ENCODE measurements around the gene MYO15B. TPM values are rescaled to one million over a fixed set of nuclear protein-coding genes. Genes with fewer than 3 reads are reported as not detected.

Gene MYO15B
- total and polyA plus RNA-seq, 2 of the 13 experiments (the other 11 are each of a cell fraction or from before 2014, with no cell fraction given): 2.8 to 8.1 TPM

DNA sequence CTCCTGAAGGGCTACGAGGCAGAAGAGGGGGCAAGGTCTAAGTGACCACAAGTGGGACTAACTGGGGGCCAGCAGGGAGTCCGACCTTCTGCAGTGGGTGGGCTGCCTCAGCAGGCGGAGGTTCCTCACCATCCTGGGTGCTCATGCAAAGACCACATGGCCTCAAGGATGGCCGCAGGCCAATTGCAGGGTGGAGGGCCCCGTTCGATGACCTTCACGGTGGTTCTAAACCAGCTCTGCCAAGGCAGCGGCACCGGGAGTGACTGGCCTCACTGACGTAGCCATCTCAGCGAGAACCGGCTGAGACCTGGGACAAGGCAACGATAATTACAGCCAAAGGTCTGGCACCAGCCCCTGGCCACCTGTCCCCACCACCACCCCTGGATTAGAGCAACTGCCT is 51.3 kb downstream of the MYO15B start:
- Histone ChIP-seq H4K20me1 (ENCODE audit: insufficient read depth, low read length) (no peaks in the 10 kb centered on the region; the same call in 1 of the 2 replicates), H3K79me2 (ENCODE audit: insufficient read depth, low read length) (no peaks in the 10 kb centered on the region), H3K4me2 (ENCODE audit: low read depth, low read length) (no peak overlapping the region), H3K4me3 (replicated peaks in 1 of 3; ENCODE audit: insufficient read depth in 1 of 3, low read depth in 2 of 3, low read length in 3 of 3) (no peak overlapping the region), H3K27me3 (ENCODE audit: control insufficient read depth in 1 of 2, insufficient read depth in 2 of 2, low read length in 2 of 2) (no peaks in the 10 kb centered on the region), H3K9me3 (ENCODE audit: low read length) (no peaks in the 10 kb centered on the region), H3K9ac (ENCODE audit: insufficient read depth, low read depth, low read length) (no peak overlapping the region), H3K27ac (ENCODE audit: extremely low read length, insufficient read depth, low read length) (no peak overlapping the region), H3K36me3 (replicated peaks in 1 of 2; ENCODE audit: control insufficient read depth in 1 of 2, insufficient read depth in 2 of 2, low read length in 2 of 2) (peaks cover 8 to 11% of the 10 kb centered on the region in 2 experiments), H2AFZ (ENCODE audit: low read length) (no peak overlapping the region), H3K4me1 (ENCODE audit: insufficient read depth, low read length) (peaks cover 5% of the 10 kb centered on the region)
- CTCF ChIA-PET (ENCODE audit: low intra/inter-chr PET ratio, low total read pairs): no interaction called here
- no TSS peak for BruUV-seq (replicated peaks)
- TF ChIP-seq KLF9 (CRISPR knock-in tag; IDR thresholded peaks at IDR 0.05; ENCODE audit: low read depth) (no peak), SIN3B (IDR thresholded peaks at IDR 0.05; ENCODE audit: low read length) (no peak), FOXM1 (CRISPR knock-in tag; IDR thresholded peaks at IDR 0.05) (no peak), GATAD1 (CRISPR knock-in tag; IDR thresholded peaks at IDR 0.05) (no peak)
- TF ChIP-seq, protein P1, sequence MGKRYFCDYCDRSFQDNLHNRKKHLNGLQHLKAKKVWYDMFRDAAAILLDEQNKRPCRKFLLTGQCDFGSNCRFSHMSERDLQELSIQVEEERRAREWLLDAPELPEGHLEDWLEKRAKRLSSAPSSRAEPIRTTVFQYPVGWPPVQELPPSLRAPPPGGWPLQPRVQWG (CRISPR knock-in tag; IDR thresholded peaks at IDR 0.05; ENCODE audit: borderline replicate concordance, low read depth): no peak
- FAIRE-seq (no peak), ATAC-seq (no peak), DNase-seq (ENCODE audit: low spot score) (no peak)
- intact Hi-C loops (cut with micrococcal nuclease; ENCODE audit: unreplicated experiment) (no loop called here), in situ Hi-C loops (cut with HindIII; ENCODE audit: extremely low pct_ligation_motif_present, low pct_unique_long_range_greater_than_20kb) (no loop called here)
- POLR2A ChIA-PET: no interaction called here
- WGBS (ENCODE audit: low lambda C conversion rate): 88% methylated on average over 12 of the region's 13 CpGs

DNA sequence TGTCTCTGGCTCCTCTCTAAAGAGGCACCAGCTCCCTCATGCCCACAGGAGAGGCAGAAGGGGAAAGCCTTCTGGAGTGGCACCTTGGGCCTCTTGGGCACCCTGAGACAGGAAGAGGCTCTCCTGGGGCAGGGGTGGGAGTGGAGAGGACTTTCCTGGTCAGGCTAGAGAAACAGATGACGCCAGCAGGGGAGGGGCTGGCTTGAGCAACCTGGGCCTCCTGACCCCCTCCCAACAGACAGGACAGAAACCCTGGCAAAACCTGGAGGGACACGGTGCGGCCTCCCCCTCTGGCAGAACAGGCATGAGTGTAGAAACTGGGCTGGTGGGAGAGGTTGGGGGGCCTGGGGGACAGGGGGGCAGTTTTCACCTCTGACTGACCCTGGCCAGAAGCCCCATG is 51.7 kb downstream of the MYO15B start:
- H3K4me3 ChIP-seq (replicated peaks in 1 of 3; ENCODE audit: insufficient read depth in 1 of 3, low read depth in 2 of 3, low read length in 3 of 3): no peak overlapping the region
- BruUV-seq (replicated peaks): no TSS peak
- H3K79me2 ChIP-seq (ENCODE audit: insufficient read depth, low read length): no peaks in the 10 kb centered on the region
- FAIRE-seq (no peak), ATAC-seq (no peak), DNase-seq (ENCODE audit: low spot score) (no peak)
- no peak overlapping the region for H3K9ac ChIP-seq (ENCODE audit: insufficient read depth, low read depth, low read length)
- POLR2A ChIA-PET: no interaction called here
- H3K27me3 ChIP-seq (ENCODE audit: control insufficient read depth in 1 of 2, insufficient read depth in 2 of 2, low read length in 2 of 2): no peaks in the 10 kb centered on the region
- CTCF ChIA-PET (ENCODE audit: low intra/inter-chr PET ratio, low total read pairs): no interaction called here
- H4K20me1 ChIP-seq (ENCODE audit: insufficient read depth, low read length): no peaks in the 10 kb centered on the region; the same call in 1 of the 2 replicates
- WGBS (ENCODE audit: low lambda C conversion rate): 92% methylated on average over 3 of the region's 3 CpGs
- no peaks in the 10 kb centered on the region for H3K9me3 ChIP-seq (ENCODE audit: low read length)
- H2AFZ ChIP-seq (ENCODE audit: low read length): no peak overlapping the region
- H3K36me3 ChIP-seq (replicated peaks in 1 of 2; ENCODE audit: control insufficient read depth in 1 of 2, insufficient read depth in 2 of 2, low read length in 2 of 2): peaks cover 8 to 11% of the 10 kb centered on the region in 2 experiments
- in situ Hi-C loops (cut with HindIII; ENCODE audit: extremely low pct_ligation_motif_present, low pct_unique_long_range_greater_than_20kb): no loop called here
- no peak overlapping the region for H3K4me2 ChIP-seq (ENCODE audit: low read depth, low read length)
- H3K27ac ChIP-seq (ENCODE audit: extremely low read length, insufficient read depth, low read length): no peak overlapping the region
- intact Hi-C loops (cut with micrococcal nuclease; ENCODE audit: unreplicated experiment): no loop called here
- H3K4me1 ChIP-seq (ENCODE audit: insufficient read depth, low read length): 0 out of 2 replicates have a peak, but pooled peaks cover under 1% of the 10 kb centered on the region
- TF ChIP-seq ZNF550 (CRISPR knock-in tag; IDR thresholded peaks at IDR 0.05; ENCODE audit: borderline replicate concordance) (no peak), ZNF792 (CRISPR knock-in tag; IDR thresholded peaks at IDR 0.05) (no peak), ZNF670 (CRISPR knock-in tag; IDR thresholded peaks at IDR 0.05; ENCODE audit: borderline replicate concordance) (no peak), ZNF607 (CRISPR knock-in tag; IDR thresholded peaks at IDR 0.05; ENCODE audit: borderline replicate concordance) (no peak), ZFP37 (CRISPR knock-in tag; IDR thresholded peaks at IDR 0.05; ENCODE audit: borderline replicate concordance) (no peak), SRSF9 (IDR thresholded peaks at IDR 0.05; ENCODE audit: borderline replicate concordance, insufficient read depth, low read depth, low read length, poor library complexity, severe bottlenecking) (no peak)
- TF ChIP-seq, protein P2, sequence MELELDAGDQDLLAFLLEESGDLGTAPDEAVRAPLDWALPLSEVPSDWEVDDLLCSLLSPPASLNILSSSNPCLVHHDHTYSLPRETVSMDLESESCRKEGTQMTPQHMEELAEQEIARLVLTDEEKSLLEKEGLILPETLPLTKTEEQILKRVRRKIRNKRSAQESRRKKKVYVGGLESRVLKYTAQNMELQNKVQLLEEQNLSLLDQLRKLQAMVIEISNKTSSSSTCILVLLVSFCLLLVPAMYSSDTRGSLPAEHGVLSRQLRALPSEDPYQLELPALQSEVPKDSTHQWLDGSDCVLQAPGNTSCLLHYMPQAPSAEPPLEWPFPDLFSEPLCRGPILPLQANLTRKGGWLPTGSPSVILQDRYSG (CRISPR knock-in tag; IDR thresholded peaks at IDR 0.05): no peak
- TF ChIP-seq, protein P3, sequence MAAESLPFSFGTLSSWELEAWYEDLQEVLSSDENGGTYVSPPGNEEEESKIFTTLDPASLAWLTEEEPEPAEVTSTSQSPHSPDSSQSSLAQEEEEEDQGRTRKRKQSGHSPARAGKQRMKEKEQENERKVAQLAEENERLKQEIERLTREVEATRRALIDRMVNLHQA (CRISPR knock-in tag; IDR thresholded peaks at IDR 0.05): no peak
- TF ChIP-seq, protein P4, sequence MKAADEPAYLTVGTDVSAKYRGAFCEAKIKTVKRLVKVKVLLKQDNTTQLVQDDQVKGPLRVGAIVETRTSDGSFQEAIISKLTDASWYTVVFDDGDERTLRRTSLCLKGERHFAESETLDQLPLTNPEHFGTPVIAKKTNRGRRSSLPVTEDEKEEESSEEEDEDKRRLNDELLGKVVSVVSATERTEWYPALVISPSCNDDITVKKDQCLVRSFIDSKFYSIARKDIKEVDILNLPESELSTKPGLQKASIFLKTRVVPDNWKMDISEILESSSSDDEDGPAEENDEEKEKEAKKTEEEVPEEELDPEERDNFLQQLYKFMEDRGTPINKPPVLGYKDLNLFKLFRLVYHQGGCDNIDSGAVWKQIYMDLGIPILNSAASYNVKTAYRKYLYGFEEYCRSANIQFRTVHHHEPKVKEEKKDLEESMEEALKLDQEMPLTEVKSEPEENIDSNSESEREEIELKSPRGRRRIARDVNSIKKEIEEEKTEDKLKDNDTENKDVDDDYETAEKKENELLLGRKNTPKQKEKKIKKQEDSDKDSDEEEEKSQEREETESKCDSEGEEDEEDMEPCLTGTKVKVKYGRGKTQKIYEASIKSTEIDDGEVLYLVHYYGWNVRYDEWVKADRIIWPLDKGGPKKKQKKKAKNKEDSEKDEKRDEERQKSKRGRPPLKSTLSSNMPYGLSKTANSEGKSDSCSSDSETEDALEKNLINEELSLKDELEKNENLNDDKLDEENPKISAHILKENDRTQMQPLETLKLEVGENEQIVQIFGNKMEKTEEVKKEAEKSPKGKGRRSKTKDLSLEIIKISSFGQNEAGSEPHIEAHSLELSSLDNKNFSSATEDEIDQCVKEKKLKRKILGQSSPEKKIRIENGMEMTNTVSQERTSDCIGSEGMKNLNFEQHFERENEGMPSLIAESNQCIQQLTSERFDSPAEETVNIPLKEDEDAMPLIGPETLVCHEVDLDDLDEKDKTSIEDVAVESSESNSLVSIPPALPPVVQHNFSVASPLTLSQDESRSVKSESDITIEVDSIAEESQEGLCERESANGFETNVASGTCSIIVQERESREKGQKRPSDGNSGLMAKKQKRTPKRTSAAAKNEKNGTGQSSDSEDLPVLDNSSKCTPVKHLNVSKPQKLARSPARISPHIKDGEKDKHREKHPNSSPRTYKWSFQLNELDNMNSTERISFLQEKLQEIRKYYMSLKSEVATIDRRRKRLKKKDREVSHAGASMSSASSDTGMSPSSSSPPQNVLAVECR (CRISPR knock-in tag; IDR thresholded peaks at IDR 0.05; ENCODE audit: borderline replicate concordance): no peak

Data from HepG2 (cell line).